OCI-LY3 (cell line): Measurements from ENCODE around the gene BBC3.
A peak's percentile ranks its signal among the peaks of the same experiment; 100 is the strongest.

ENCODE experiments used
- EZH2phosphoT487 ChIP-seq: fragments of 200-600 bp; shearing (Covaris generic); IDR thresholded peaks from 2 replicates; pipeline ENCODE4 v1.6.1; 2018; ENCODE audit warnings: antibody characterized with exemption, mixed run types, low read depth
- TF ChIP-seq, protein P1 (sequence below): fragments of 200-600, 300-600 bp; sonication (generic); IDR thresholded peaks from 2 replicates; pipeline ENCODE4 v1.5.1; 2014; ENCODE audit warnings: antibody characterized with exemption, low read length, low read depth

DNA sequence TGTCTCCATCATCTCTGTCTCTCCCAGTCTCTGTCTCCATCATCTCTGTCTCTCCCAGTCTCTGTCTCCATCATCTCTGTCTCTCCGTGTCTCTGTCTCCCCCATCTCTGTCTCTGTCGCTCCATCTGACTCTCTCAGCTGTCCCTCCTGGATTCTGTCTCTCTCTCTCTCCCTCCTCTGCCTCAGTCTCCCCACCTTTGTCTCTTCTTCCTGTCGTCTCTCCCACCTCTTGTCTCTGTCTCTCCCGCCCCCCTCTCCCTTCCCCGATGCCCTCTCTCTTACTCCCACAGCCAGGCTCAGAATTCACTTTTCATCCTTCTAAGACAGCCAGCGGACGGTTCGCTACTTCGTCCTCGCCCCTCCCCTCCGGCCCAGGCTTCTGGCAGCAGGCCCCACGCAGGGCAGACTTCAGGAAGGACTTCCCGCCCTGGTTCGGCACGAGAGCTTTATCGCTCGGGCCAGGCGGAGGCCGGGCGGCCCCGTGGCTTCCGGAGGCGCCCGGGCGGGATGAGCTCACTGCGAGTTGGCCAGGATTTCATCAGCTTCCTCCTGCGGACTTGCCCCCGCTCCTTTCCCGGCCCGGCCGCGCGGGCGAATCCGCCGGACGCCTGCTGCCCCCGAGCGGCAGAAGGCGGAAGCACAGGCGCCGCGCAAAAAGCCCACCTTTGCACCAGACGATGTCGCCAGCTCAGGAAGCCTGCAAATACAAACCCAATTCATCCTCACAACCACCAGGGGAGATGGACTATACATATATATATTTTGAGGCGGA, 13.0 kb upstream of the BBC3 start:
- TF ChIP-seq, protein P1, sequence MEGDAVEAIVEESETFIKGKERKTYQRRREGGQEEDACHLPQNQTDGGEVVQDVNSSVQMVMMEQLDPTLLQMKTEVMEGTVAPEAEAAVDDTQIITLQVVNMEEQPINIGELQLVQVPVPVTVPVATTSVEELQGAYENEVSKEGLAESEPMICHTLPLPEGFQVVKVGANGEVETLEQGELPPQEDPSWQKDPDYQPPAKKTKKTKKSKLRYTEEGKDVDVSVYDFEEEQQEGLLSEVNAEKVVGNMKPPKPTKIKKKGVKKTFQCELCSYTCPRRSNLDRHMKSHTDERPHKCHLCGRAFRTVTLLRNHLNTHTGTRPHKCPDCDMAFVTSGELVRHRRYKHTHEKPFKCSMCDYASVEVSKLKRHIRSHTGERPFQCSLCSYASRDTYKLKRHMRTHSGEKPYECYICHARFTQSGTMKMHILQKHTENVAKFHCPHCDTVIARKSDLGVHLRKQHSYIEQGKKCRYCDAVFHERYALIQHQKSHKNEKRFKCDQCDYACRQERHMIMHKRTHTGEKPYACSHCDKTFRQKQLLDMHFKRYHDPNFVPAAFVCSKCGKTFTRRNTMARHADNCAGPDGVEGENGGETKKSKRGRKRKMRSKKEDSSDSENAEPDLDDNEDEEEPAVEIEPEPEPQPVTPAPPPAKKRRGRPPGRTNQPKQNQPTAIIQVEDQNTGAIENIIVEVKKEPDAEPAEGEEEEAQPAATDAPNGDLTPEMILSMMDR, result peak; percentile 96
- TF ChIP-seq EZH2phosphoT487, result no peak
